ENCODE data around the gene MS4A4E.
"Not testable (repeated sequence)": the region's sequence is repeated elsewhere in the genome, so short reads cannot be mapped to it uniquely, and the experiment has no call there.

MS4A4E gene

GRCh38 chr11:60242740-60243239 is at the start of gene MS4A4E:
MS4A4E (minus strand) TSS chr11:60243137; CDS start chr11:60230055, 13,082 bp downstream.
- DNase-seq (ENCODE audit: low read depth in 3 of 3): no peak

GRCh38 chr11:60292145-60292544 is 49.2 kb upstream of the MS4A4E start:
- no peak for DNase-seq (ENCODE audit: low read depth in 3 of 3)

DNA sequence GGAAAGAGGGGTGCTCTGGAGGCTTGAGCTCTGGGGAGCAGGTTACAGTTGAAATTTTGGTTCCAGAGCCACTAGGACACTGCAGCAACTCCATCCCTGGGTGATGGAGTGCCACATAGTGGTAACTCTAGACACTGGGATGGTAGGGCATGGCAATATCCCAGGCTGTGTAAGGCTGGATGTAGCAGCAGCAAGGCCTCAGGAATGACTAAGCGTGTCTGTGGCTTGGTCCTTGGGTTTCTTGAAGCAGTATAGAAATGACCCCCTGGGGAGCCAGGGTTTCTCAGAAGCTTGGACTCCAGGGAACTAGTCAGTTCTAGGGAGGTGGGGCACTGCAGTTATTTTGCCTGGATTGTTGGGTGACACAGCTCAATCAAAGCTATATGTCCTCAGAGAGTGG is 45.6 kb upstream of the MS4A4E start:
- DNase-seq (ENCODE audit: low read depth in 3 of 3): no peak

- not testable (repeated sequence) for DNase-seq (ENCODE audit: low read depth in 3 of 3)
Measured at GRCh38 chr11:60285411-60286126, 42.6 kb upstream of the MS4A4E start.

GRCh38 chr11:60282286-60282685 is 39.3 kb upstream of the MS4A4E start:
- no peak for DNase-seq (ENCODE audit: low read depth in 3 of 3)

- no peak for DNase-seq (ENCODE audit: low read depth in 3 of 3)
Measured at GRCh38 chr11:60281485-60281884, 38.5 kb upstream of the MS4A4E start.

- DNase-seq (ENCODE audit: low read depth in 3 of 3): no peak
Measured at GRCh38 chr11:60280412-60280811, 37.5 kb upstream of the MS4A4E start, which contains the start of gene MS4A4A. MS4A4A (plus strand) TSS chr11:60280666; CDS start chr11:60280676, 10 bp downstream.

GRCh38 chr11:60274416-60274815 is 31.5 kb upstream of the MS4A4E start:
- no peak for DNase-seq (ENCODE audit: low read depth in 3 of 3)

DNA sequence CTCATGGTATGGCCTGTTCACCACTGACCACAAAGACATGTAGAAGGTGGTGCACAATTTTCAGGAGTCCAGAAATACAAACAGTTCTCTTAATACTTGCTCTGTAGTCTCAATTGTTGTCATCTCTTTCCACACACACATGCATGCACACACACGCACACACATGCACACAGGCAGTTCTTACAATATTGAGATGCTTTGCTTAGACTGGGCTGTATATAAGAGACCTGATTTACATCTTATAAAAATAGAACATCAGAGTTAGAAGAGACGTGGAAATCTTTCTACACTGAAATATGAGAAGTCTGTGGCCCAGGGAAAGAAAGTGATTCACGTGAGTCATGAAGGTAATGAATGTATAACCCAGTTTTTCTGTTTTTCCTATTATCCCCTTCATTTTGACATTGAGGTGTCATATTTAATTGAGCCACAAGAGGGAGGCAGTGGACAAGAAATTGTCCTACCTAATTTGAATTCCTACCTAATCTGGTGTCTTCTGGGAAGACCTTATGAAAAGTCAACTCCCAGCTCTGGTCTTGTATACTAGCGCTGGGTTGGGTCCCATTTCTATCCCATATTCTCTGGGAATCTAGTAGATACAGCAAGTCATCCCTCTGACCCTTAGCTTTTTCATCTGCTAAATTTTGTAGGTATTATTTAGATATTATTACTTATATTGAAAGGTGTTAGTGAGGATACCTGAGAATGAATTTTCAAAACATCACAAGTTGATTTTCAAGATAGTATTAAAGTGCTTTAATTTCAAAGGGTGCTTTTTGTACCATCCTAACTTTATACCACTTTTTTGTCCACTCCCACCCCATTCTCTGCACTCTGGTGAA is 22.7 kb upstream of the MS4A4E start:
- DNase-seq (ENCODE audit: low read depth in 3 of 3): no peak

GRCh38 chr11:60264644-60265043 is 21.7 kb upstream of the MS4A4E start:
- no peak for DNase-seq (ENCODE audit: low read depth in 3 of 3)

- no peak for DNase-seq (ENCODE audit: low read depth in 3 of 3)
Measured at GRCh38 chr11:60263402-60263801, 20.5 kb upstream of the MS4A4E start.

DNA sequence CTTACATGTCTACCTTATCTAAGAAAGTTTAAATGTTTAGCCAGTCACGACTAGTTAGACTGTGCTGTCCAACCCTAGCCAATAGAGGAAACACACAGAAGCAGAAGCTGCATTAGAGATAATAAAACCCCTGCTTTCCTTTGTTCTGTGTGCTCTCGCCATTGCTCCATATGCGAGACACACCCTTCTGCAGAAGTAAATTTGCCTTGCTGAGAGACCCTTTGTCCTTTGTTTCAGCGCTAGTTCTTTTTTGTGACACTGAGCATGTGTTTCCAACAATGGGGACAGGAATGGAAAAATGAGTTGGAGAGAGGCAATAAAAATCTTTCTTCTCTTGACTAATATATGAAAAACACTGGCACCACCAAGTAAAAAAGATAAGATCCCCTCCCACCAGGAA is 18.1 kb upstream of the MS4A4E start:
- DNase-seq (ENCODE audit: low read depth in 3 of 3): no peak

- DNase-seq (ENCODE audit: low read depth in 3 of 3): no peak
Measured at GRCh38 chr11:60257956-60258722, 15.2 kb upstream of the MS4A4E start.

DNA sequence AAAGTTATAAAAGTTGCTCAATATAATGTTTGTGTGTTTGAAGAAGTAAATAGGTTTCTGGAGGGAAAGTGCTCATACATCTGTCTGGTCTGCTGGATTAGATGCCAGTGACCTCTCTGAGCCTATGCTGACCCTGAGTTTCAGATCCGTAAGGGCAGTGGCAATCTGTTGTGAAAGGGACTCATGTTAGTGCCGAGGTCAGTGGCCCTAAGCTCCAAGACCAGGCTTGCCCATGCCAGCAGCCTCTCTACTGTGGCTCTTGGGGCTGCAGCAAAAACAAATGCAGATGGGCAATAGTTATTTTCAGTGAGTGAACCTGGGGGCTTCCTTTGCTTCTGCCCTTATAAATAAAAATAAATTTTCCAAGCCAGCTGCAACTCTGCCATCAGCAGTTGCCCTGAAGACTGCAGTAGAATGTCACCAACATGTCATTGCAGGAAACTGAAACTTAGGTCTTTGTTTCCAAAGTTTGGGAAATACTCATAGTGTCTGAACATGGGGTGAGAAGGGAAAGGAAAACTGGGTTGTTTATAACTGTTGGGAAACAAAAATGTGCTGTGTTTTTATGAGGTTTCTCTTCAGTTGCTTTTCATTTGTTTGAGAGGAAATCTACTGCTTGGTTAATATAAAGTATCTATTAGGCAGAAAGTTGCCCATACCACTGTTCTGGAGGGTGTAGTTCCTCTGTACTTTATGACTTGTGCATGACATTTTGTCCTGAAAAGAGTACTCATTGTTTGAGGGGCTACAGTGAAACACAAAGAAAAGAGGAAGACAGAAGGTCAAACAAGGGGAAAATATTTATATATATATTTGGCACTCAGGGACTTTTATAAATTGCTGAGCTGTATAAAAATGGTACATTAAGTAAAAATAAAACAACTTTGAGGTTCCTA is 9.5 kb upstream of the MS4A4E start:
- no peak for DNase-seq (ENCODE audit: low read depth in 3 of 3)

- DNase-seq (ENCODE audit: low read depth in 3 of 3): no peak
Measured at GRCh38 chr11:60251485-60252212, 8.7 kb upstream of the MS4A4E start.

DNA sequence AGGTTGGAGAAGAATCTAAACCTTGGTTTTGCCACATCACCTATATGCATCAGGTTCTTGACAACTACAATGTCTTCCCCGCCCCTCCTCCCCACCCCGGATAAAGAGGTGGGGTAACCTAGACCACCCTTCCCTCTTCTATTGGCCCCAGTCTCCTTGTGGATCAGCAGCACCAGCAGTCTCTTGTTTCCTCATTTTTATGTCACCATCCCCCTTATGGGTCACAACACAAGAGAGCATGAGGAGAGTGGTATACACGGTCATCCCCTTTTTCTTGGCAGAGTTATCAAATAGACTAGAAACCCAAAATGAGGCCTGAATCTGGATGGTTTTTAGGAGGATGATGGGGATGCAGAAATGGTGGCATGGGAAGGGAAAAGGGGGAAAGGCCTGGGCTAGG is 1.2 kb downstream of the MS4A4E start:
- DNase-seq (ENCODE audit: low read depth in 3 of 3): no peak

GRCh38 chr11:60240662-60241061 is 2.3 kb downstream of the MS4A4E start:
- no peak for DNase-seq (ENCODE audit: low read depth in 3 of 3)

DNA sequence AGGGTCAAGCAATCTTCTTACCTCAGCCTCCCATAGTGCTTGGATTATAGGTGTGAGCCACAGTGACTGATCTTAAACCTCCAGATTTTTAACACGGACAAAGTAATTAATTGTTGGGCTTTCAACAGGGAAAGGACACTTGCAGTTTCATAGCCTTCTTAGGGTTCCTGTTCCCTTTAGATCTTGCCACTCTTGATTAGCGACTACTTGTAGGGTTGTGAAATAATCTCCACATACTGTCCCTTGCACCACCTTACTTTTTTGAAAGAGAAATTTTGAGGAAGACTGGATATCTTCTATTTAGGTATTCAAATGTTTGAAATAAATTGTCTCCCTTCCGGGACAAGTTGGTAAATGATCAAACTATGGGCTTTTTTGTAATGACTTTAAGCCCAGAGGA is 7.6 kb downstream of the MS4A4E start:
- no peak for DNase-seq (ENCODE audit: low read depth in 3 of 3)

- DNase-seq (ENCODE audit: low read depth in 3 of 3): no peak
Measured at GRCh38 chr11:60230681-60231080, 12.3 kb downstream of the MS4A4E start.

DNA sequence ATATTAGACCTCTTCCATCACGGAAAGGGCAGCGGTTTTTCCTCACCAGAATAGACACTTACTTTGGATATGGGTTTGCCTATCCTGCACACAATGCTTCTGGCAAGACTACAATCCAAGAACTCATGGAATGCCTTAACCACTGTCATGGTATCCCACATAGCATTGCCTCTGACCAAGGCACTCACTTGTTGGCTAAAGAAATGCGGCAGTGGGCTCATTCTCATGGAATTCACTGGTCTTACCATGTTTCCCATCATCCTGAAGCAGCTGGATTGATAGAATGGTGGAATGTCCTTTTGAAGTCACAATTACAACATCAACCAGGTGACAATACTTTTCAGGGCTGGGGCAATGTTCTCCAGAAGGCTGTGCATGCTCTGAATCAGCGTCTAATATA is 20.8 kb downstream of the MS4A4E start:
- no peak for DNase-seq (ENCODE audit: low read depth in 3 of 3)
